Measurements from ENCODE around the gene ANO10.

GRCh38 chr3:43448098-43448497, 173.7 kb downstream of the ANO10 start:
- no peak for TF ChIP-seq CTCF (conservative IDR thresholded peaks at IDR 0.05; ENCODE audit: low read depth, low read length)
- no peak for TF ChIP-seq EZH2 (IDR thresholded peaks at IDR 0.05; ENCODE audit: borderline replicate concordance, low read depth, low read length, poor library complexity, severe bottlenecking)
